Endothelial cell of umbilical vein (primary cell): ENCODE data around the gene ARHGAP18. TPM values are rescaled to one million over a fixed set of nuclear protein-coding genes. Genes with fewer than 3 reads are reported as not detected.

Experiments
- BruUV-seq: library from RNA; stranded (reverse); fragments of 400-500 nt; replicated peaks from 2 replicates; lab custom pipeline; 2021; lab: Mats Ljungman, UMichigan
- CTCF ChIA-PET: fragments of 300-600, 350-600 bp; sonication (Branson Sonifier 250); formaldehyde crosslinking; loops from one replicate; lab custom pipeline; 2021; ENCODE audit warnings: antibody characterized with exemption, inconsistent platforms; lab: Charles Lee
- POLR2A ChIA-PET: fragments of 300-600, 350-600 bp; sonication (Branson Sonifier 250); formaldehyde crosslinking; loops from one replicate; lab custom pipeline; 2021; ENCODE audit warnings: antibody characterized with exemption, inconsistent platforms; lab: Charles Lee
- DNase-seq: peaks from one replicate; pipeline ENCODE4 v3.0.0-alpha.2; 2011; ENCODE audit warnings: low read depth, low spot score
- FAIRE-seq: peaks from 2 replicates; lab custom pipeline; 2011; peaks lifted over from hg19 to GRCh38; lab: Jason Lieb, UNC
- H2AFZ ChIP-seq: 2 replicates; pipeline ENCODE4 v1.6.0; 2012; ENCODE audit warnings: low read depth, low read length, control low read depth, inconsistent platforms
- H3K27ac ChIP-seq: 2 replicates; pipeline ENCODE4 v1.5.1; 2011; ENCODE audit warnings: low read depth, mild to moderate bottlenecking, control low read depth, low read length, moderate library complexity; ENCODE audit not compliant: insufficient read depth
- H3K27me3 ChIP-seq, 2 experiments: 2 replicates each; pipeline versions ENCODE4 v1.6.0 to v1.6.1; 2011; ENCODE audit warnings: low read length in 2 of 2, mixed read lengths in 1 of 2; ENCODE audit not compliant: control insufficient read depth in 2 of 2, insufficient read depth in 2 of 2
- H3K36me3 ChIP-seq, 2 experiments: 2 replicates in 1 of 2; 3 replicates in 1 of 2; pipeline ENCODE4 v1.5.1; 2011; ENCODE audit warnings: low read length in 2 of 2, mild to moderate bottlenecking in 1 of 2, moderate library complexity in 1 of 2; ENCODE audit not compliant: control insufficient read depth in 2 of 2, insufficient read depth in 2 of 2; ENCODE audit errors: extremely low read depth in 1 of 2
- H3K4me1 ChIP-seq: 3 replicates; pipeline ENCODE4 v1.5.1; 2011; ENCODE audit warnings: mild to moderate bottlenecking, low read length; ENCODE audit not compliant: control insufficient read depth, insufficient read depth; ENCODE audit errors: extremely low read depth
- H3K4me2 ChIP-seq: 2 replicates; pipeline ENCODE4 v1.6.1; 2011; ENCODE audit warnings: low read length, control low read depth, mixed read lengths; ENCODE audit not compliant: insufficient read depth
- H3K4me3 ChIP-seq, 3 experiments: fragments of 200-600 bp in 1 of 3; sonication (generic), shearing (Covaris generic) in 1 of 3; replicated peaks in 1 of 3; 2 replicates each; pipeline ENCODE4 v1.5.1; 2011 to 2016; ENCODE audit warnings: control low read depth in 3 of 3, low read length in 3 of 3, mild to moderate bottlenecking in 2 of 3, inconsistent platforms in 1 of 3, low read depth in 1 of 3, moderate library complexity in 1 of 3; ENCODE audit not compliant: insufficient read depth in 1 of 3
- H3K79me2 ChIP-seq: 2 replicates; pipeline ENCODE4 v1.6.0; 2012; ENCODE audit warnings: low read length, inconsistent platforms; ENCODE audit not compliant: control insufficient read depth, insufficient read depth
- H3K9ac ChIP-seq: replicated peaks from 2 replicates; pipeline ENCODE3; 2011; ENCODE audit warnings: low read length, control low read depth; ENCODE audit not compliant: insufficient read depth; ENCODE audit errors: extremely low read depth
- H3K9me1 ChIP-seq: replicated peaks from 3 replicates; pipeline ENCODE4 v1.6.0; 2011; ENCODE audit warnings: mild to moderate bottlenecking, low read length; ENCODE audit not compliant: control insufficient read depth, insufficient read depth; ENCODE audit errors: extremely low read depth
- H3K9me3 ChIP-seq: replicated peaks from 2 replicates; pipeline ENCODE4 v1.5.1; 2012; ENCODE audit warnings: low read length, inconsistent platforms; ENCODE audit not compliant: control insufficient read depth, insufficient read depth
- H4K20me1 ChIP-seq: replicated peaks from 2 replicates; pipeline ENCODE3; 2011; ENCODE audit warnings: mild to moderate bottlenecking, low read length; ENCODE audit not compliant: control insufficient read depth, insufficient read depth; ENCODE audit errors: extremely low read depth
- FOS ChIP-seq: IDR thresholded peaks from 2 replicates; pipeline ENCODE4 v1.6.1; 2011; ENCODE audit warnings: mild to moderate bottlenecking, low read length, moderate library complexity, borderline replicate concordance; ENCODE audit not compliant: insufficient read depth
- JUN ChIP-seq: IDR thresholded peaks from 2 replicates; pipeline ENCODE4 v1.6.1; 2011; ENCODE audit warnings: borderline replicate concordance, low read depth; ENCODE audit not compliant: insufficient read length, insufficient read depth
- MYC ChIP-seq: IDR thresholded peaks from one replicate; pipeline ENCODE4 v1.6.1; 2011; ENCODE audit warnings: mild to moderate bottlenecking, low read depth, low read length
- POLR2A ChIP-seq: IDR thresholded peaks from 2 replicates; pipeline ENCODE4 v1.6.1; 2012; ENCODE audit warnings: low read depth, mild to moderate bottlenecking, control low read depth, low read length
- POLR2AphosphoS5 ChIP-seq: IDR thresholded peaks from 2 replicates; pipeline ENCODE4 v1.6.1; 2012; ENCODE audit warnings: low read depth, mild to moderate bottlenecking, control low read depth, low read length, moderate library complexity; ENCODE audit not compliant: insufficient read depth
- dilution Hi-C: fragments of 300-500 bp; cut with MboI; formaldehyde crosslinking; loops from one replicate; pipeline ENCODE4 v1.15.0; 2019; ENCODE audit warnings: low sequenced_read_pairs; ENCODE audit not compliant: extremely low pct_ligation_motif_present
- intact Hi-C: fragments of 100-400 bp; cut with micrococcal nuclease; formaldehyde crosslinking; loops from one replicate; pipeline ENCODE4 v1.10.0; 2022
- polyA plus RNA-seq, 4 experiments: library from polyadenylated mRNA; depleted of rRNA in 3 of 4; stranded (reverse) in 3 of 4; unstranded in 1 of 4; fragments of >200 nt; gene quantifications; 2 replicates each; pipeline versions ENCODE4 v1.2.1 to v1.2.3, GENCODE V29; 2011 to 2012; ENCODE audit warnings: missing spikeins in 1 of 4
- total RNA-seq: library from RNA; stranded (reverse); gene quantifications from 2 replicates; pipeline ENCODE4 v1.2.3, GENCODE V29; 2021
- TF ChIP-seq, protein P1 (sequence below): IDR thresholded peaks from 2 replicates; pipeline ENCODE4 v1.6.1; 2011; ENCODE audit not compliant: insufficient read depth, insufficient read length

ARHGAP18 gene
- total and polyA plus RNA-seq, 2 donors (not counting 3 experiments of a cell fraction or from before 2014, with no cell fraction given), result 13.1 to 86.1 TPM

DNA sequence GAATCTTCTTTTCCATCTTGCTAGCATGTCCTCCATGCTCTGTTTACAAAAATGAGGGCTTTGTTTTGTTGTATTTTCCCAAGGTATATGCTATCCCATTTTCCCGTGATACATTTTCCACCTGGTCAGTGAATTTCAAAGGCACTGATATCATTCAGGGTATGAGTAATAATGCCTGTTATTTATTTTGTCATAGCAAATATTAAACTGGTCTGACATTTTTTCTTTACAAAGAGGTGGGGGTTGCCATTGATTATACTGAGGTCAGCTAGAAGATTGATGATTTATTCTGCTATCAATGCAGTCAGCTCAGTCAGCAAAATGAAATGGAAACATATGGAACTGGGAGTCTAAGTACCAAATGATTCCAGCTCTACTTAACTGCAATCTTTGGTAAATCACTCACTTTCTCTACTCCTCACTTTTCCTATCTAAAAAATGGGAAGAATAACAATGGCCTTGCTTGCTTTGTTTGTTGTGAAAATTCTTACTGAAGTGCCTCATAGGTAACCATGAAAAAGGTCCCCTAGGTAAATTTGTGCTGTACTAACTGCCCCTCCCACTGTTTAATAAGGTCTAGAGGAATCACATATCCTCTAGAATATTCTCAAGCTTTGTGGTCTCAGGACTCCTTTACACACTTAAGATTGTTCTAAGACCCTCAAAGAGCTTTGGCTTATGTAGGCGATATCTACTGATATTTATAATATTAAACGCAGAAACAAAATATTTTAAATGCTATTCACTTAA lies 64.0 kb downstream of the ARHGAP18 start:
- H3K79me2 ChIP-seq, result peaks cover 38% of the 10 kb centered on the region

DNA sequence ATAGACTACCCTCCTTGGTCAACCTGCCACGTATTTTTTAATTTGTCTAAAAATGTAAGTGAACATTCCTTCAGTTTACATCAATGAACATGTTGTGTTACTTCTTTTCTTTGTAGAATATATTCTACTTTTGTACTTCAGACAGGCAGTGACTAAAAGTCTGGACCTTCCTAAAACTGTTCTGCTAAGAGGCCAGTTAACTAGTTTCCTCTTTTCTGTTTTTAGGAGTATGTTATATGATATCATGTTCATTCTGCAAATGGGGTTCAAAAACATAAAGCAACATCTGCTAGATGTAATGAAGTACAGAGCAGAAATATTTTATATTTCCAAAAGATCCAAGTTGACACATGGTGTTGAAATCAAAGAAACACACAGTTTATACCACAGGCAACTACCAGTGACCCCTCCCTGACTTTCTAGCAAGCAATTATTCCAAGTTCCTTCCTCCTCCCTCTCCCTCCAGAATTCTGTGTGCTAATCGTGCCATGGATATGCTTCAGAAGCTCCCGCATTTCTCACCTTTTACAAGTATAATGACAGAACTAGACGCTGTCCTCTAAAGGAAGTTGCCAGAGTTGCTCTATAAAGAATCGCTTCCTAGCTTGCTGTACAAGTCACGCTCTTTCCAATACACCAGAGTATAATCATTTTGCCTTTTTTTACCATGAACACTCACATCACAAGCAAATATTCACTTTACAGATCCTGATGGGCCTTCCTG lies 64.7 kb downstream of the ARHGAP18 start:
- intact Hi-C loops, result loop anchor here (1.0 kb wide), 1 partner anchor 22 kb away; no protein-coding TSS in a partner anchor
- H3K27me3 ChIP-seq, result no peaks in the 10 kb centered on the region
- peak; percentile 46 for FAIRE-seq
- H3K27ac ChIP-seq, result peak overlapping the region; percentile 98
- H3K4me2 ChIP-seq, result peak overlapping the region; percentile 89
- H3K9me1 ChIP-seq, result no peaks in the 10 kb centered on the region
- ChIA-PET CTCF (interaction anchor here (0.6 to 3.4 kb wide), 16 partner anchors 9 to 376 kb away, joined by 3 to 16 read pairs (median 4); partner anchors contain the start of gene ARHGAP18), POLR2A (interaction anchor here (0.5 to 2.3 kb wide), 5 partner anchors 28 to 1318 kb away, joined by 3 to 8 read pairs (median 6); partner anchors contain the start of genes ARHGAP18 and L3MBTL3)
- peaks cover 0 to 9% of the 10 kb centered on the region in 2 experiments for H3K36me3 ChIP-seq
- H3K79me2 ChIP-seq, result peaks cover 35% of the 10 kb centered on the region
- peak overlapping the region; percentile 76 for H3K9ac ChIP-seq
- dilution Hi-C loops, result no loop called here
- peak overlapping the region; percentile 34 for H2AFZ ChIP-seq
- H3K4me1 ChIP-seq, result peaks cover 77% of the 10 kb centered on the region
- TSS peak; percentile 79 for BruUV-seq
- TF ChIP-seq, protein P1, sequence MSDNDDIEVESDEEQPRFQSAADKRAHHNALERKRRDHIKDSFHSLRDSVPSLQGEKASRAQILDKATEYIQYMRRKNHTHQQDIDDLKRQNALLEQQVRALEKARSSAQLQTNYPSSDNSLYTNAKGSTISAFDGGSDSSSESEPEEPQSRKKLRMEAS, result no peak
- TF ChIP-seq FOS (no peak), POLR2AphosphoS5 (peak; percentile 30), POLR2A (peak; percentile 18)
- H3K9me3 ChIP-seq, result no peaks in the 10 kb centered on the region
- peak; percentile 76 for DNase-seq
- no peaks in the 10 kb centered on the region for H4K20me1 ChIP-seq
- peak overlapping the region in 1 of 3 experiments; percentile 25 for H3K4me3 ChIP-seq

More for the DNA sequence above, 64.0 kb downstream of the ARHGAP18 start:
- no peak for FAIRE-seq
- CTCF ChIA-PET, result interaction anchor here (0.7 to 3.4 kb wide), 7 partner anchors 23 to 375 kb away, joined by 3 to 16 read pairs (median 4); partner anchors contain the start of gene ARHGAP18
- H3K4me3 ChIP-seq, result peak overlapping the region in 1 of 3 experiments; percentile 25
- H3K4me1 ChIP-seq, result peaks cover 80% of the 10 kb centered on the region
- DNase-seq, result peak; percentile 76
- H3K27me3 ChIP-seq, result no peaks in the 10 kb centered on the region
- peak overlapping the region; percentile 76 for H3K9ac ChIP-seq
- H2AFZ ChIP-seq, result peak overlapping the region; percentile 34
- peak overlapping the region; percentile 89 for H3K4me2 ChIP-seq
- intact Hi-C loops, result loop anchor here (1.0 kb wide), 1 partner anchor 21 kb away; no protein-coding TSS in a partner anchor
- POLR2A ChIA-PET, result interaction anchor here (2.3 kb wide), 1 partner anchor 38 kb away, joined by 6 read pairs; no protein-coding TSS in a partner anchor
- H4K20me1 ChIP-seq, result no peaks in the 10 kb centered on the region
- peak overlapping the region; percentile 98 for H3K27ac ChIP-seq
- no peaks in the 10 kb centered on the region for H3K9me1 ChIP-seq
- H3K9me3 ChIP-seq, result no peaks in the 10 kb centered on the region
- peaks cover 0 to 11% of the 10 kb centered on the region in 2 experiments for H3K36me3 ChIP-seq
- no TSS peak for BruUV-seq
- TF ChIP-seq JUN, result peak; percentile 57
- no peak for TF ChIP-seq FOS
- no peak for TF ChIP-seq MYC
- dilution Hi-C loops, result no loop called here
